ENCODE data around the gene CXCL11. TPM values are rescaled to one million over a fixed set of nuclear protein-coding genes. Genes with fewer than 3 reads are reported as not detected.
A peak's percentile ranks its signal among the peaks of the same experiment; 100 is the strongest.

CXCL11 gene
- total RNA-seq, 1 experiment from 2014 or later = not detected

GRCh38 chr4:75992462-75992861, 43.4 kb downstream of the CXCL11 start:
- Histone ChIP-seq H3K27me3 (ENCODE audit: low read length) (no peaks in the 10 kb centered on the region), H4K20me1 (ENCODE audit: insufficient read depth, low read depth, low read length) (no peaks in the 10 kb centered on the region), H2AFZ (ENCODE audit: low read length) (no peak overlapping the region), H3K9me3 (ENCODE audit: low read length) (no peaks in the 10 kb centered on the region), H3K4me3 (ENCODE audit: low read length) (no peak overlapping the region), H3K79me2 (ENCODE audit: low read length) (peaks cover 33% of the 10 kb centered on the region), H3K27ac (ENCODE audit: low read length) (no peak overlapping the region), H3K9ac (ENCODE audit: low read length) (no peak overlapping the region), H3K9me2 (replicated peaks; ENCODE audit: insufficient read depth, low read length) (no peaks in the 10 kb centered on the region), H3K4me2 (ENCODE audit: low read depth, low read length, poor library complexity, severe bottlenecking) (no peak overlapping the region), H3K4me1 (ENCODE audit: low read length) (peaks cover 14% of the 10 kb centered on the region), H3K36me3 (ENCODE audit: insufficient read depth, low read length) (no peaks in the 10 kb centered on the region)
- no peak for DNase-seq

GRCh38 chr4:75989846-75990528, 45.9 kb downstream of the CXCL11 start:
- Histone ChIP-seq H3K27ac (ENCODE audit: low read length) (no peak overlapping the region; the same call in 1 of the 2 replicates), H3K9ac (ENCODE audit: low read length) (peak overlapping the region; percentile 85), H3K36me3 (ENCODE audit: insufficient read depth, low read length) (no peaks in the 10 kb centered on the region), H3K4me2 (ENCODE audit: low read depth, low read length, poor library complexity, severe bottlenecking) (peak overlapping the region; percentile 91), H3K79me2 (ENCODE audit: low read length) (peaks cover 58% of the 10 kb centered on the region), H3K4me3 (ENCODE audit: low read length) (peak overlapping the region; percentile 89), H3K27me3 (ENCODE audit: low read length) (no peaks in the 10 kb centered on the region), H3K9me2 (replicated peaks; ENCODE audit: insufficient read depth, low read length) (no peaks in the 10 kb centered on the region), H2AFZ (ENCODE audit: low read length) (no peak overlapping the region), H4K20me1 (ENCODE audit: insufficient read depth, low read depth, low read length) (no peaks in the 10 kb centered on the region), H3K9me3 (ENCODE audit: low read length) (no peaks in the 10 kb centered on the region), H3K4me1 (ENCODE audit: low read length) (peaks cover 14% of the 10 kb centered on the region)
- DNase-seq = peak; percentile 45

- Histone ChIP-seq H3K27ac (ENCODE audit: low read length) (no peak overlapping the region), H3K9ac (ENCODE audit: low read length) (no peak overlapping the region), H3K9me2 (replicated peaks; ENCODE audit: insufficient read depth, low read length) (no peaks in the 10 kb centered on the region), H2AFZ (ENCODE audit: low read length) (no peak overlapping the region), H3K4me2 (ENCODE audit: low read depth, low read length, poor library complexity, severe bottlenecking) (no peak overlapping the region), H3K9me3 (ENCODE audit: low read length) (no peaks in the 10 kb centered on the region), H3K79me2 (ENCODE audit: low read length) (peaks cover 60% of the 10 kb centered on the region), H3K4me3 (ENCODE audit: low read length) (no peak overlapping the region), H4K20me1 (ENCODE audit: insufficient read depth, low read depth, low read length) (no peaks in the 10 kb centered on the region), H3K4me1 (ENCODE audit: low read length) (peaks cover 12% of the 10 kb centered on the region), H3K36me3 (ENCODE audit: insufficient read depth, low read length) (no peaks in the 10 kb centered on the region; the same call in none of the 2 replicates), H3K27me3 (ENCODE audit: low read length) (no peaks in the 10 kb centered on the region)
- DNase-seq = no peak
Measured at GRCh38 chr4:75985116-75985515, 50.8 kb downstream of the CXCL11 start.

Other genes starting within 250 kb of the CXCL11 start
- gene PPEF2, start 133.6 kb downstream of the CXCL11 start, total RNA-seq (2014; rRNA removed; shearing (Covaris generic); ENCODE audit: low replicate concordance) = not detected in 2 replicates
- 13.8 and 15.1 TPM in 2 replicates for gene NAAA, start 95.1 kb downstream of the CXCL11 start, total RNA-seq (2014; rRNA removed; shearing (Covaris generic); ENCODE audit: low replicate concordance)
- 24.9 and 27.3 TPM in 2 replicates for gene SDAD1, start 45.1 kb downstream of the CXCL11 start, total RNA-seq (2014; rRNA removed; shearing (Covaris generic); ENCODE audit: low replicate concordance)
- gene CXCL9, start 28.6 kb downstream of the CXCL11 start, total RNA-seq (2014; rRNA removed; shearing (Covaris generic); ENCODE audit: low replicate concordance) = not detected in 2 replicates
- gene CXCL10, start 12.6 kb downstream of the CXCL11 start, total RNA-seq (2014; rRNA removed; shearing (Covaris generic); ENCODE audit: low replicate concordance) = not detected in 2 replicates
- gene ART3, start 38.6 kb upstream of the CXCL11 start, total RNA-seq (2014; rRNA removed; shearing (Covaris generic); ENCODE audit: low replicate concordance) = not detected in 2 replicates
- 12.3 and 26.3 TPM in 2 replicates for gene NUP54, start 112.3 kb upstream of the CXCL11 start, total RNA-seq (2014; rRNA removed; shearing (Covaris generic); ENCODE audit: low replicate concordance)
- gene SCARB2, start 177.8 kb upstream of the CXCL11 start, total RNA-seq (2014; rRNA removed; shearing (Covaris generic); ENCODE audit: low replicate concordance) = 4.4 and 6.8 TPM in 2 replicates
- gene FAM47E, start 215.7 kb upstream of the CXCL11 start, total RNA-seq (2014; rRNA removed; shearing (Covaris generic); ENCODE audit: low replicate concordance) = not detected in 2 replicates